ENCODE data around the gene ARHGAP24. TPM values are rescaled to one million over a fixed set of nuclear protein-coding genes. Genes with fewer than 3 reads are reported as not detected.

Gene ARHGAP24
- total RNA-seq, 2 donors from 2014 or later, result 66.8 to 85.6 TPM

- no peaks in the 10 kb centered on the region for H3K4me1 ChIP-seq (ENCODE audit: control insufficient read depth, insufficient read depth, low read length)
- no peak overlapping the region for H3K9ac ChIP-seq (ENCODE audit: extremely low read depth, low read length, poor library complexity, severe bottlenecking)
- Mint-ChIP-seq H3K27me3 (ENCODE audit: insufficient read depth) (no peaks in the 10 kb centered on the region), H3K4me1 (no peaks in the 10 kb centered on the region), H3K9me3 (no peaks in the 10 kb centered on the region), H3K36me3 (ENCODE audit: low read depth) (no peaks in the 10 kb centered on the region), H3K27ac (no peak overlapping the region), H3K4me3 (no peak overlapping the region)
- H3K36me3 ChIP-seq (ENCODE audit: control insufficient read depth, insufficient read depth, low read length), result no peaks in the 10 kb centered on the region
- H3K27me3 ChIP-seq (ENCODE audit: control insufficient read depth, insufficient read depth, low read length, poor library complexity, severe bottlenecking), result no peaks in the 10 kb centered on the region
- no peak overlapping the region for H3K27ac ChIP-seq (ENCODE audit: low read depth, low read length)
- TF ChIP-seq CTCF (conservative IDR thresholded peaks at IDR 0.05), result no peak
- no peak for DNase-seq
- no peaks in the 10 kb centered on the region for H3K9me3 ChIP-seq (ENCODE audit: control insufficient read depth, low read length)
- no peak overlapping the region for H3K4me3 ChIP-seq (ENCODE audit: low read length)
- 98% methylated on average over 2 of the region's 2 CpGs; no CpG with 5 or more reads in 1 of the 2 experiments for WGBS, 2 experiments (ENCODE audit: insufficient coverage in 1 of 2, insufficient read length in 1 of 2)
These were observed 261.6 kb downstream of the ARHGAP24 start for GRCh38 chr4:85736571-85736970.

GRCh38 chr4:85737254-85737653 lies 262.3 kb downstream of the ARHGAP24 start:
- H3K36me3 ChIP-seq (ENCODE audit: control insufficient read depth, insufficient read depth, low read length), result no peaks in the 10 kb centered on the region
- Mint-ChIP-seq H3K4me3 (no peak overlapping the region), H3K4me1 (no peaks in the 10 kb centered on the region), H3K36me3 (ENCODE audit: low read depth) (no peaks in the 10 kb centered on the region), H3K27ac (no peak overlapping the region), H3K9me3 (no peaks in the 10 kb centered on the region), H3K27me3 (ENCODE audit: insufficient read depth) (no peaks in the 10 kb centered on the region)
- H3K9me3 ChIP-seq (ENCODE audit: control insufficient read depth, low read length), result no peaks in the 10 kb centered on the region
- 90 to 100% methylated on average over 1 of the region's 1 CpG for WGBS, 2 experiments (ENCODE audit: insufficient coverage in 1 of 2, insufficient read length in 1 of 2)
- H3K4me3 ChIP-seq (ENCODE audit: low read length), result no peak overlapping the region
- no peak for TF ChIP-seq CTCF (conservative IDR thresholded peaks at IDR 0.05)
- DNase-seq, result no peak
- H3K9ac ChIP-seq (ENCODE audit: extremely low read depth, low read length, poor library complexity, severe bottlenecking), result no peak overlapping the region
- no peaks in the 10 kb centered on the region for H3K4me1 ChIP-seq (ENCODE audit: control insufficient read depth, insufficient read depth, low read length)
- no peak overlapping the region for H3K27ac ChIP-seq (ENCODE audit: low read depth, low read length)
- H3K27me3 ChIP-seq (ENCODE audit: control insufficient read depth, insufficient read depth, low read length, poor library complexity, severe bottlenecking), result no peaks in the 10 kb centered on the region

GRCh38 chr4:85738721-85739120 lies 263.8 kb downstream of the ARHGAP24 start:
- no peak overlapping the region for H3K9ac ChIP-seq (ENCODE audit: extremely low read depth, low read length, poor library complexity, severe bottlenecking)
- TF ChIP-seq CTCF (conservative IDR thresholded peaks at IDR 0.05), result no peak
- no peak for DNase-seq
- no peak overlapping the region for H3K27ac ChIP-seq (ENCODE audit: low read depth, low read length)
- no peaks in the 10 kb centered on the region for H3K9me3 Mint-ChIP-seq
- H3K36me3 ChIP-seq (ENCODE audit: control insufficient read depth, insufficient read depth, low read length), result no peaks in the 10 kb centered on the region
- 90 to 100% methylated on average over 1 to 2 of the region's 2 CpGs for WGBS, 2 experiments (ENCODE audit: insufficient coverage in 1 of 2, insufficient read length in 1 of 2)
- H3K4me3 Mint-ChIP-seq, result no peak overlapping the region
- no peak overlapping the region for H3K27ac Mint-ChIP-seq
- H3K4me1 Mint-ChIP-seq, result peaks cover 5% of the 10 kb centered on the region
- no peaks in the 10 kb centered on the region for H3K27me3 Mint-ChIP-seq (ENCODE audit: insufficient read depth)
- H3K4me1 ChIP-seq (ENCODE audit: control insufficient read depth, insufficient read depth, low read length), result no peaks in the 10 kb centered on the region
- H3K9me3 ChIP-seq (ENCODE audit: control insufficient read depth, low read length), result no peaks in the 10 kb centered on the region
- no peaks in the 10 kb centered on the region for H3K36me3 Mint-ChIP-seq (ENCODE audit: low read depth)
- H3K4me3 ChIP-seq (ENCODE audit: low read length), result no peak overlapping the region
- no peaks in the 10 kb centered on the region for H3K27me3 ChIP-seq (ENCODE audit: control insufficient read depth, insufficient read depth, low read length, poor library complexity, severe bottlenecking)

All from endodermal cell (in vitro differentiated cells).